ENCODE measurements around the gene RSPH9. TPM values are rescaled to one million over a fixed set of nuclear protein-coding genes. Genes with fewer than 3 reads are reported as not detected.

The RSPH9 gene
- total RNA-seq, 2 experiments from 2014 or later = not detected

- Mint-ChIP-seq H3K4me1 (ENCODE audit: low read depth) (peaks cover 19% of the 10 kb centered on the region), H3K9me3 (no peaks in the 10 kb centered on the region), H3K27me3 (peaks cover 32% of the 10 kb centered on the region), H3K4me3 (no peak overlapping the region), H3K27ac (peak overlapping the region; percentile 75), H3K36me3 (no peaks in the 10 kb centered on the region)
- POLR2A ChIA-PET = interaction anchor here (0.7 to 1.4 kb wide), 3 partner anchors 16 to 61 kb away, joined by 3 to 7 read pairs (median 5); partner anchors contain the start of gene VEGFA
- CTCF ChIA-PET = interaction anchor here (0.6 to 2.2 kb wide), 6 partner anchors 13 to 66 kb away, joined by 3 to 13 read pairs (median 3); no protein-coding TSS in a partner anchor
- peak; percentile 46 for DNase-seq
- intact Hi-C loops (cut with micrococcal nuclease) = loop anchor here (5.0 kb wide), 1 partner anchor 42 kb away; no protein-coding TSS in a partner anchor
These were observed 64.2 kb downstream of the RSPH9 start for GRCh38 chr6:43708860-43709653.

GRCh38 chr6:43709654-43710303, 64.9 kb downstream of the RSPH9 start:
- no peak overlapping the region for H3K27ac Mint-ChIP-seq
- POLR2A ChIA-PET = interaction anchor here (1.3 to 1.4 kb wide), 2 partner anchors 38 to 60 kb away, joined by 5 to 7 read pairs; partner anchors contain the start of gene VEGFA
- intact Hi-C loops (cut with micrococcal nuclease) = loop anchor here (5.0 kb wide), 1 partner anchor 42 kb away; no protein-coding TSS in a partner anchor

GRCh38 chr6:43710576-43710975, 65.7 kb downstream of the RSPH9 start:
- CTCF ChIA-PET = interaction anchor here (1.4 to 1.6 kb wide), 2 partner anchors 45 to 62 kb away, joined by 3 read pairs; no protein-coding TSS in a partner anchor
- intact Hi-C loops (cut with micrococcal nuclease) = no loop called here
- H3K27me3 Mint-ChIP-seq = peaks cover 29% of the 10 kb centered on the region

More at GRCh38 chr6:43709654-43710303, 64.9 kb downstream of the RSPH9 start:
- Mint-ChIP-seq H3K36me3 (no peaks in the 10 kb centered on the region), H3K4me1 (ENCODE audit: low read depth) (peaks cover 19% of the 10 kb centered on the region), H3K27me3 (peaks cover 31% of the 10 kb centered on the region), H3K4me3 (no peak overlapping the region), H3K9me3 (no peaks in the 10 kb centered on the region)
- CTCF ChIA-PET = interaction anchor here (0.6 to 2.2 kb wide), 6 partner anchors 14 to 65 kb away, joined by 3 to 13 read pairs (median 3); no protein-coding TSS in a partner anchor
- DNase-seq = no peak

GRCh38 chr6:43712579-43712978, 67.7 kb downstream of the RSPH9 start:
- Mint-ChIP-seq H3K4me1 (ENCODE audit: low read depth) (peaks cover 13% of the 10 kb centered on the region), H3K9me3 (no peaks in the 10 kb centered on the region), H3K27ac (no peak overlapping the region), H3K36me3 (no peaks in the 10 kb centered on the region), H3K27me3 (peaks cover 21% of the 10 kb centered on the region), H3K4me3 (no peak overlapping the region)
- intact Hi-C loops (cut with micrococcal nuclease) = no loop called here
- ChIA-PET CTCF (interaction anchor here (0.7 kb wide), 1 partner anchor 57 kb away, joined by 3 read pairs; no protein-coding TSS in a partner anchor), POLR2A (no interaction called here)
- no peak for DNase-seq

More at GRCh38 chr6:43710576-43710975, 65.7 kb downstream of the RSPH9 start:
- Mint-ChIP-seq H3K9me3 (no peaks in the 10 kb centered on the region), H3K4me3 (no peak overlapping the region), H3K27ac (no peak overlapping the region), H3K4me1 (ENCODE audit: low read depth) (peaks cover 19% of the 10 kb centered on the region), H3K36me3 (no peaks in the 10 kb centered on the region)
- no peak for DNase-seq
- POLR2A ChIA-PET = no interaction called here

GRCh38 chr6:43713643-43714310, 68.9 kb downstream of the RSPH9 start:
- peaks cover 21% of the 10 kb centered on the region for H3K27me3 Mint-ChIP-seq
- H3K9me3 Mint-ChIP-seq = no peaks in the 10 kb centered on the region
- intact Hi-C loops (cut with micrococcal nuclease) = no loop called here
- POLR2A ChIA-PET = no interaction called here
- H3K27ac Mint-ChIP-seq = no peak overlapping the region
- DNase-seq = no peak
- CTCF ChIA-PET = interaction anchor here (0.6 to 1.3 kb wide), 4 partner anchors 10 to 369 kb away, joined by 3 to 4 read pairs (median 4); no protein-coding TSS in a partner anchor
- H3K4me1 Mint-ChIP-seq (ENCODE audit: low read depth) = peaks cover 12% of the 10 kb centered on the region
- H3K36me3 Mint-ChIP-seq = no peaks in the 10 kb centered on the region
- H3K4me3 Mint-ChIP-seq = no peak overlapping the region

- Mint-ChIP-seq H3K36me3 (no peaks in the 10 kb centered on the region), H3K4me3 (no peak overlapping the region), H3K27ac (no peak overlapping the region), H3K9me3 (no peaks in the 10 kb centered on the region), H3K4me1 (ENCODE audit: low read depth) (peaks cover 5% of the 10 kb centered on the region), H3K27me3 (peaks cover 17% of the 10 kb centered on the region)
- intact Hi-C loops (cut with micrococcal nuclease) = no loop called here
- ChIA-PET CTCF (interaction anchor here (0.6 to 1.3 kb wide), 3 partner anchors 10 to 60 kb away, joined by 3 to 4 read pairs (median 4); no protein-coding TSS in a partner anchor), POLR2A (no interaction called here)
- DNase-seq = no peak
These were observed 69.6 kb downstream of the RSPH9 start for GRCh38 chr6:43714311-43715055.

- ChIA-PET CTCF (interaction anchor here (1.3 kb wide), 2 partner anchors 9 to 59 kb away, joined by 4 read pairs; no protein-coding TSS in a partner anchor), POLR2A (no interaction called here)
- intact Hi-C loops (cut with micrococcal nuclease) = no loop called here
- Mint-ChIP-seq H3K27ac (no peak overlapping the region), H3K27me3 (peaks cover 17% of the 10 kb centered on the region), H3K36me3 (no peaks in the 10 kb centered on the region), H3K9me3 (no peaks in the 10 kb centered on the region), H3K4me1 (ENCODE audit: low read depth) (no peaks in the 10 kb centered on the region), H3K4me3 (no peak overlapping the region)
- DNase-seq = no peak
These were observed 70.4 kb downstream of the RSPH9 start for GRCh38 chr6:43715056-43715788.

- Mint-ChIP-seq H3K27ac (no peak overlapping the region), H3K4me1 (ENCODE audit: low read depth) (no peaks in the 10 kb centered on the region), H3K27me3 (peaks cover 15% of the 10 kb centered on the region), H3K36me3 (no peaks in the 10 kb centered on the region), H3K4me3 (no peak overlapping the region), H3K9me3 (no peaks in the 10 kb centered on the region)
- intact Hi-C loops (cut with micrococcal nuclease) = no loop called here
- DNase-seq = no peak
- POLR2A ChIA-PET = no interaction called here
- CTCF ChIA-PET = no interaction called here
These were observed 71.3 kb downstream of the RSPH9 start for GRCh38 chr6:43716099-43716498.

- Mint-ChIP-seq H3K9me3 (no peaks in the 10 kb centered on the region), H3K36me3 (no peaks in the 10 kb centered on the region), H3K27ac (no peak overlapping the region), H3K4me3 (no peak overlapping the region), H3K4me1 (ENCODE audit: low read depth) (no peaks in the 10 kb centered on the region), H3K27me3 (peaks cover 7% of the 10 kb centered on the region)
- intact Hi-C loops (cut with micrococcal nuclease) = no loop called here
- DNase-seq = no peak
- ChIA-PET CTCF (no interaction called here), POLR2A (no interaction called here)
These were observed 72.6 kb downstream of the RSPH9 start for GRCh38 chr6:43717389-43717788.

GRCh38 chr6:43717822-43718221, 73.0 kb downstream of the RSPH9 start:
- ChIA-PET CTCF (no interaction called here), POLR2A (no interaction called here)
- no peaks in the 10 kb centered on the region for H3K4me1 Mint-ChIP-seq (ENCODE audit: low read depth)
- DNase-seq = no peak
- peaks cover 7% of the 10 kb centered on the region for H3K27me3 Mint-ChIP-seq
- no peak overlapping the region for H3K27ac Mint-ChIP-seq
- H3K9me3 Mint-ChIP-seq = no peaks in the 10 kb centered on the region
- no peak overlapping the region for H3K4me3 Mint-ChIP-seq
- intact Hi-C loops (cut with micrococcal nuclease) = no loop called here
- no peaks in the 10 kb centered on the region for H3K36me3 Mint-ChIP-seq
